WTC11 (cell line): ENCODE data around the gene FHIP1A. TPM values are rescaled to one million over a fixed set of nuclear protein-coding genes. Genes with fewer than 3 reads are reported as not detected.
A peak's percentile ranks its signal among the peaks of the same experiment; 100 is the strongest.

Source experiments
- GABPB1 ChIP-seq: sonication (generic); formaldehyde crosslinking; IDR thresholded peaks from 2 replicates; pipeline ENCODE4 v1.8.1; 2023; ENCODE audit warnings: mild to moderate bottlenecking, missing genetic modification reagents
- JUN ChIP-seq: sonication (generic); formaldehyde crosslinking; IDR thresholded peaks from 2 replicates; pipeline ENCODE4 v1.8.0; 2023; ENCODE audit warnings: mild to moderate bottlenecking, missing genetic modification reagents
- ZNF138 ChIP-seq: sonication (generic); formaldehyde crosslinking; conservative IDR thresholded peaks from 2 replicates; pipeline ENCODE4 v1.8.1; 2022; ENCODE audit warnings: mild to moderate bottlenecking, moderate library complexity, missing genetic modification reagents
- ZNF396 ChIP-seq: fragments of 250-450 bp; sonication (Bioruptor Pico); IDR thresholded peaks from 2 replicates; pipeline ENCODE4 v1.8.0; 2021; ENCODE audit warnings: mild to moderate bottlenecking, moderate library complexity, borderline replicate concordance
- ZNF671 ChIP-seq: fragments of 250-450 bp; sonication (Bioruptor Pico); IDR thresholded peaks from 2 replicates; pipeline ENCODE4 v1.8.0; 2021; ENCODE audit warnings: mild to moderate bottlenecking
- total RNA-seq: library from RNA; stranded (reverse); gene quantifications from 3 replicates; pipeline ENCODE4 v1.2.3, GENCODE V29; 2021
- TF ChIP-seq, protein P1 (sequence below): sonication (generic); formaldehyde crosslinking; IDR thresholded peaks from 2 replicates; pipeline ENCODE4 v1.8.0; 2022; ENCODE audit warnings: missing genetic modification reagents
- TF ChIP-seq, protein P2 (sequence below): sonication (generic); formaldehyde crosslinking; IDR thresholded peaks from 2 replicates; pipeline ENCODE4 v1.8.1; 2023; ENCODE audit warnings: mild to moderate bottlenecking, missing genetic modification reagents, moderate library complexity
- TF ChIP-seq, protein P3 (sequence below): sonication (generic); formaldehyde crosslinking; IDR thresholded peaks from 2 replicates; pipeline ENCODE4 v1.8.0; 2023; ENCODE audit warnings: missing genetic modification reagents, mild to moderate bottlenecking, borderline replicate concordance
- TF ChIP-seq, protein P4 (sequence below): sonication (generic); formaldehyde crosslinking; IDR thresholded peaks from 2 replicates; pipeline ENCODE4 v1.8.0; 2022; ENCODE audit warnings: mild to moderate bottlenecking, missing genetic modification reagents
- TF ChIP-seq, protein P5 (sequence below): sonication (generic); formaldehyde crosslinking; IDR thresholded peaks from 2 replicates; pipeline ENCODE4 v1.8.1; 2023; ENCODE audit warnings: mild to moderate bottlenecking, missing genetic modification reagents
- TF ChIP-seq, protein P6 (sequence below): sonication (generic); formaldehyde crosslinking; IDR thresholded peaks from 2 replicates; pipeline ENCODE4 v1.8.1; 2022; ENCODE audit warnings: low read depth, mild to moderate bottlenecking, moderate library complexity, missing genetic modification reagents, borderline replicate concordance
- TF ChIP-seq, protein P7 (sequence below): fragments of 250-450 bp; sonication (Bioruptor Pico); IDR thresholded peaks from 2 replicates; pipeline ENCODE4 v1.9.0; 2021; ENCODE audit warnings: mild to moderate bottlenecking, borderline replicate concordance
- TF ChIP-seq, protein P8 (sequence below): fragments of 250-450 bp; sonication (Bioruptor Pico); conservative IDR thresholded peaks from 2 replicates; pipeline ENCODE4 v1.9.0; 2021; ENCODE audit warnings: mild to moderate bottlenecking

The FHIP1A gene
- total RNA-seq, 1 experiment from 2014 or later, result 68.6 TPM

DNA sequence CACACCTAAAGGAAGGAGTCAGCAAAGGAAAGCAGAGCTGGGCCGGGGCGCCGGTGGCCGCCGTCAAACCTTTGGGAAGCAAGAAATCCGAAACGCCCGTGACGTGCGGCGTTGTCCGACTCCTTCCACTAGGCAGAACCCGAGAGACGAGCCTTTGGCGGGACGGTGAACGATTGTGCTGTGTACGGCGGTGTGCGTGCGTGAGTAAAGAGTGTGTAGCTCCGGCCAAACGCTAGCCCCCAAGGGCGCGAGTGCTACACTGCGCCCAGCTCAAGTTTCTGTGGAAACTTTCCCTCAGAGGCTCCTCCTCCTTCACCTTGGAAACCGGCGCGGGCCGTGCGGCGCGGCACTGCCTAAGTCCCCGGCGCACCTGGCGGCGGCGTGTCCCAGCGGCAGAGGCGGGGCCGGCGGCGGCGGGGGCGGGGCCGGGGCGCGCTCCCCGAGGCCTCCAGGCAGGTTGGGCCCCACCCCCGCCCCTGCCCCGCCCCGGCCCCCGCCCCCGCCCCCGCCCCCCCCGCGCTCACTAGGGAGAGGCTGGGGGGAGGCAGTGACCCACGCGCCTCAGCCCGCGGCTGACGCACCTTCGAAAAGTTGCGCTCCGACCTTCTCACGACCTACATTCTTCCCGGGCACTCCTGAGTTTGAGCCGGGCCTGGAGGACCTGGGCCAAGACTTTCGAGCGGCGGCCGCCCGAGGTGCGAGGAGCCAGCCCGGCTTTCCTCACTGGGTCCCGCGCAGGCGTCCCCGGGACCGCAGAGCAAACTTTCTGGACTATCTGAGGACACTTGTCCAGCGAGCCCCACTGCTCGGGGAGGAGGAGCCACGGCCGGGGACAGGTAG, at the start of gene FHIP1A (continued):
- TF ChIP-seq, protein P1, sequence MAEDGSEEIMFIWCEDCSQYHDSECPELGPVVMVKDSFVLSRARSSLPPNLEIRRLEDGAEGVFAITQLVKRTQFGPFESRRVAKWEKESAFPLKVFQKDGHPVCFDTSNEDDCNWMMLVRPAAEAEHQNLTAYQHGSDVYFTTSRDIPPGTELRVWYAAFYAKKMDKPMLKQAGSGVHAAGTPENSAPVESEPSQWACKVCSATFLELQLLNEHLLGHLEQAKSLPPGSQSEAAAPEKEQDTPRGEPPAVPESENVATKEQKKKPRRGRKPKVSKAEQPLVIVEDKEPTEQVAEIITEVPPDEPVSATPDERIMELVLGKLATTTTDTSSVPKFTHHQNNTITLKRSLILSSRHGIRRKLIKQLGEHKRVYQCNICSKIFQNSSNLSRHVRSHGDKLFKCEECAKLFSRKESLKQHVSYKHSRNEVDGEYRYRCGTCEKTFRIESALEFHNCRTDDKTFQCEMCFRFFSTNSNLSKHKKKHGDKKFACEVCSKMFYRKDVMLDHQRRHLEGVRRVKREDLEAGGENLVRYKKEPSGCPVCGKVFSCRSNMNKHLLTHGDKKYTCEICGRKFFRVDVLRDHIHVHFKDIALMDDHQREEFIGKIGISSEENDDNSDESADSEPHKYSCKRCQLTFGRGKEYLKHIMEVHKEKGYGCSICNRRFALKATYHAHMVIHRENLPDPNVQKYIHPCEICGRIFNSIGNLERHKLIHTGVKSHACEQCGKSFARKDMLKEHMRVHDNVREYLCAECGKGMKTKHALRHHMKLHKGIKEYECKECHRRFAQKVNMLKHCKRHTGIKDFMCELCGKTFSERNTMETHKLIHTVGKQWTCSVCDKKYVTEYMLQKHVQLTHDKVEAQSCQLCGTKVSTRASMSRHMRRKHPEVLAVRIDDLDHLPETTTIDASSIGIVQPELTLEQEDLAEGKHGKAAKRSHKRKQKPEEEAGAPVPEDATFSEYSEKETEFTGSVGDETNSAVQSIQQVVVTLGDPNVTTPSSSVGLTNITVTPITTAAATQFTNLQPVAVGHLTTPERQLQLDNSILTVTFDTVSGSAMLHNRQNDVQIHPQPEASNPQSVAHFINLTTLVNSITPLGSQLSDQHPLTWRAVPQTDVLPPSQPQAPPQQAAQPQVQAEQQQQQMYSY (CRISPR knock-in tag), result no peak
- TF ChIP-seq, protein P2, sequence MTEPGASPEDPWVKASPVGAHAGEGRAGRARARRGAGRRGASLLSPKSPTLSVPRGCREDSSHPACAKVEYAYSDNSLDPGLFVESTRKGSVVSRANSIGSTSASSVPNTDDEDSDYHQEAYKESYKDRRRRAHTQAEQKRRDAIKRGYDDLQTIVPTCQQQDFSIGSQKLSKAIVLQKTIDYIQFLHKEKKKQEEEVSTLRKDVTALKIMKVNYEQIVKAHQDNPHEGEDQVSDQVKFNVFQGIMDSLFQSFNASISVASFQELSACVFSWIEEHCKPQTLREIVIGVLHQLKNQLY (CRISPR knock-in tag), result no peak
- TF ChIP-seq, protein P3, sequence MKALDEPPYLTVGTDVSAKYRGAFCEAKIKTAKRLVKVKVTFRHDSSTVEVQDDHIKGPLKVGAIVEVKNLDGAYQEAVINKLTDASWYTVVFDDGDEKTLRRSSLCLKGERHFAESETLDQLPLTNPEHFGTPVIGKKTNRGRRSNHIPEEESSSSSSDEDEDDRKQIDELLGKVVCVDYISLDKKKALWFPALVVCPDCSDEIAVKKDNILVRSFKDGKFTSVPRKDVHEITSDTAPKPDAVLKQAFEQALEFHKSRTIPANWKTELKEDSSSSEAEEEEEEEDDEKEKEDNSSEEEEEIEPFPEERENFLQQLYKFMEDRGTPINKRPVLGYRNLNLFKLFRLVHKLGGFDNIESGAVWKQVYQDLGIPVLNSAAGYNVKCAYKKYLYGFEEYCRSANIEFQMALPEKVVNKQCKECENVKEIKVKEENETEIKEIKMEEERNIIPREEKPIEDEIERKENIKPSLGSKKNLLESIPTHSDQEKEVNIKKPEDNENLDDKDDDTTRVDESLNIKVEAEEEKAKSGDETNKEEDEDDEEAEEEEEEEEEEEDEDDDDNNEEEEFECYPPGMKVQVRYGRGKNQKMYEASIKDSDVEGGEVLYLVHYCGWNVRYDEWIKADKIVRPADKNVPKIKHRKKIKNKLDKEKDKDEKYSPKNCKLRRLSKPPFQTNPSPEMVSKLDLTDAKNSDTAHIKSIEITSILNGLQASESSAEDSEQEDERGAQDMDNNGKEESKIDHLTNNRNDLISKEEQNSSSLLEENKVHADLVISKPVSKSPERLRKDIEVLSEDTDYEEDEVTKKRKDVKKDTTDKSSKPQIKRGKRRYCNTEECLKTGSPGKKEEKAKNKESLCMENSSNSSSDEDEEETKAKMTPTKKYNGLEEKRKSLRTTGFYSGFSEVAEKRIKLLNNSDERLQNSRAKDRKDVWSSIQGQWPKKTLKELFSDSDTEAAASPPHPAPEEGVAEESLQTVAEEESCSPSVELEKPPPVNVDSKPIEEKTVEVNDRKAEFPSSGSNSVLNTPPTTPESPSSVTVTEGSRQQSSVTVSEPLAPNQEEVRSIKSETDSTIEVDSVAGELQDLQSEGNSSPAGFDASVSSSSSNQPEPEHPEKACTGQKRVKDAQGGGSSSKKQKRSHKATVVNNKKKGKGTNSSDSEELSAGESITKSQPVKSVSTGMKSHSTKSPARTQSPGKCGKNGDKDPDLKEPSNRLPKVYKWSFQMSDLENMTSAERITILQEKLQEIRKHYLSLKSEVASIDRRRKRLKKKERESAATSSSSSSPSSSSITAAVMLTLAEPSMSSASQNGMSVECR, result 0 out of 2 replicates have a peak, but pooled peaks have one; percentile 19
- peak; percentile 63; the same call in 1 of the 2 replicates for TF ChIP-seq ZNF671
- TF ChIP-seq, protein P4, sequence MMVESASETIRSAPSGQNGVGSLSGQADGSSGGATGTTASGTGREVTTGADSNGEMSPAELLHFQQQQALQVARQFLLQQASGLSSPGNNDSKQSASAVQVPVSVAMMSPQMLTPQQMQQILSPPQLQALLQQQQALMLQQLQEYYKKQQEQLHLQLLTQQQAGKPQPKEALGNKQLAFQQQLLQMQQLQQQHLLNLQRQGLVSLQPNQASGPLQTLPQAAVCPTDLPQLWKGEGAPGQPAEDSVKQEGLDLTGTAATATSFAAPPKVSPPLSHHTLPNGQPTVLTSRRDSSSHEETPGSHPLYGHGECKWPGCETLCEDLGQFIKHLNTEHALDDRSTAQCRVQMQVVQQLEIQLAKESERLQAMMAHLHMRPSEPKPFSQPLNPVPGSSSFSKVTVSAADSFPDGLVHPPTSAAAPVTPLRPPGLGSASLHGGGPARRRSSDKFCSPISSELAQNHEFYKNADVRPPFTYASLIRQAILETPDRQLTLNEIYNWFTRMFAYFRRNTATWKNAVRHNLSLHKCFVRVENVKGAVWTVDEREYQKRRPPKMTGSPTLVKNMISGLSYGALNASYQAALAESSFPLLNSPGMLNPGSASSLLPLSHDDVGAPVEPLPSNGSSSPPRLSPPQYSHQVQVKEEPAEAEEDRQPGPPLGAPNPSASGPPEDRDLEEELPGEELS, result peak; percentile 50; the same call in 1 of the 2 replicates
- TF ChIP-seq ZNF396, result no peak
- TF ChIP-seq, protein P5, sequence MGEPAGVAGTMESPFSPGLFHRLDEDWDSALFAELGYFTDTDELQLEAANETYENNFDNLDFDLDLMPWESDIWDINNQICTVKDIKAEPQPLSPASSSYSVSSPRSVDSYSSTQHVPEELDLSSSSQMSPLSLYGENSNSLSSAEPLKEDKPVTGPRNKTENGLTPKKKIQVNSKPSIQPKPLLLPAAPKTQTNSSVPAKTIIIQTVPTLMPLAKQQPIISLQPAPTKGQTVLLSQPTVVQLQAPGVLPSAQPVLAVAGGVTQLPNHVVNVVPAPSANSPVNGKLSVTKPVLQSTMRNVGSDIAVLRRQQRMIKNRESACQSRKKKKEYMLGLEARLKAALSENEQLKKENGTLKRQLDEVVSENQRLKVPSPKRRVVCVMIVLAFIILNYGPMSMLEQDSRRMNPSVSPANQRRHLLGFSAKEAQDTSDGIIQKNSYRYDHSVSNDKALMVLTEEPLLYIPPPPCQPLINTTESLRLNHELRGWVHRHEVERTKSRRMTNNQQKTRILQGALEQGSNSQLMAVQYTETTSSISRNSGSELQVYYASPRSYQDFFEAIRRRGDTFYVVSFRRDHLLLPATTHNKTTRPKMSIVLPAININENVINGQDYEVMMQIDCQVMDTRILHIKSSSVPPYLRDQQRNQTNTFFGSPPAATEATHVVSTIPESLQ (CRISPR knock-in tag), result no peak
- no peak for TF ChIP-seq GABPB1 (CRISPR knock-in tag)
- TF ChIP-seq, protein P6, sequence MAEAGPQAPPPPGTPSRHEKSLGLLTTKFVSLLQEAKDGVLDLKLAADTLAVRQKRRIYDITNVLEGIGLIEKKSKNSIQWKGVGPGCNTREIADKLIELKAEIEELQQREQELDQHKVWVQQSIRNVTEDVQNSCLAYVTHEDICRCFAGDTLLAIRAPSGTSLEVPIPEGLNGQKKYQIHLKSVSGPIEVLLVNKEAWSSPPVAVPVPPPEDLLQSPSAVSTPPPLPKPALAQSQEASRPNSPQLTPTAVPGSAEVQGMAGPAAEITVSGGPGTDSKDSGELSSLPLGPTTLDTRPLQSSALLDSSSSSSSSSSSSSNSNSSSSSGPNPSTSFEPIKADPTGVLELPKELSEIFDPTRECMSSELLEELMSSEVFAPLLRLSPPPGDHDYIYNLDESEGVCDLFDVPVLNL (CRISPR knock-in tag), result no peak
- TF ChIP-seq, protein P7, sequence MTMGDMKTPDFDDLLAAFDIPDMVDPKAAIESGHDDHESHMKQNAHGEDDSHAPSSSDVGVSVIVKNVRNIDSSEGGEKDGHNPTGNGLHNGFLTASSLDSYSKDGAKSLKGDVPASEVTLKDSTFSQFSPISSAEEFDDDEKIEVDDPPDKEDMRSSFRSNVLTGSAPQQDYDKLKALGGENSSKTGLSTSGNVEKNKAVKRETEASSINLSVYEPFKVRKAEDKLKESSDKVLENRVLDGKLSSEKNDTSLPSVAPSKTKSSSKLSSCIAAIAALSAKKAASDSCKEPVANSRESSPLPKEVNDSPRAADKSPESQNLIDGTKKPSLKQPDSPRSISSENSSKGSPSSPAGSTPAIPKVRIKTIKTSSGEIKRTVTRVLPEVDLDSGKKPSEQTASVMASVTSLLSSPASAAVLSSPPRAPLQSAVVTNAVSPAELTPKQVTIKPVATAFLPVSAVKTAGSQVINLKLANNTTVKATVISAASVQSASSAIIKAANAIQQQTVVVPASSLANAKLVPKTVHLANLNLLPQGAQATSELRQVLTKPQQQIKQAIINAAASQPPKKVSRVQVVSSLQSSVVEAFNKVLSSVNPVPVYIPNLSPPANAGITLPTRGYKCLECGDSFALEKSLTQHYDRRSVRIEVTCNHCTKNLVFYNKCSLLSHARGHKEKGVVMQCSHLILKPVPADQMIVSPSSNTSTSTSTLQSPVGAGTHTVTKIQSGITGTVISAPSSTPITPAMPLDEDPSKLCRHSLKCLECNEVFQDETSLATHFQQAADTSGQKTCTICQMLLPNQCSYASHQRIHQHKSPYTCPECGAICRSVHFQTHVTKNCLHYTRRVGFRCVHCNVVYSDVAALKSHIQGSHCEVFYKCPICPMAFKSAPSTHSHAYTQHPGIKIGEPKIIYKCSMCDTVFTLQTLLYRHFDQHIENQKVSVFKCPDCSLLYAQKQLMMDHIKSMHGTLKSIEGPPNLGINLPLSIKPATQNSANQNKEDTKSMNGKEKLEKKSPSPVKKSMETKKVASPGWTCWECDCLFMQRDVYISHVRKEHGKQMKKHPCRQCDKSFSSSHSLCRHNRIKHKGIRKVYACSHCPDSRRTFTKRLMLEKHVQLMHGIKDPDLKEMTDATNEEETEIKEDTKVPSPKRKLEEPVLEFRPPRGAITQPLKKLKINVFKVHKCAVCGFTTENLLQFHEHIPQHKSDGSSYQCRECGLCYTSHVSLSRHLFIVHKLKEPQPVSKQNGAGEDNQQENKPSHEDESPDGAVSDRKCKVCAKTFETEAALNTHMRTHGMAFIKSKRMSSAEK (CRISPR knock-in tag), result no peak
- TF ChIP-seq, protein P8, sequence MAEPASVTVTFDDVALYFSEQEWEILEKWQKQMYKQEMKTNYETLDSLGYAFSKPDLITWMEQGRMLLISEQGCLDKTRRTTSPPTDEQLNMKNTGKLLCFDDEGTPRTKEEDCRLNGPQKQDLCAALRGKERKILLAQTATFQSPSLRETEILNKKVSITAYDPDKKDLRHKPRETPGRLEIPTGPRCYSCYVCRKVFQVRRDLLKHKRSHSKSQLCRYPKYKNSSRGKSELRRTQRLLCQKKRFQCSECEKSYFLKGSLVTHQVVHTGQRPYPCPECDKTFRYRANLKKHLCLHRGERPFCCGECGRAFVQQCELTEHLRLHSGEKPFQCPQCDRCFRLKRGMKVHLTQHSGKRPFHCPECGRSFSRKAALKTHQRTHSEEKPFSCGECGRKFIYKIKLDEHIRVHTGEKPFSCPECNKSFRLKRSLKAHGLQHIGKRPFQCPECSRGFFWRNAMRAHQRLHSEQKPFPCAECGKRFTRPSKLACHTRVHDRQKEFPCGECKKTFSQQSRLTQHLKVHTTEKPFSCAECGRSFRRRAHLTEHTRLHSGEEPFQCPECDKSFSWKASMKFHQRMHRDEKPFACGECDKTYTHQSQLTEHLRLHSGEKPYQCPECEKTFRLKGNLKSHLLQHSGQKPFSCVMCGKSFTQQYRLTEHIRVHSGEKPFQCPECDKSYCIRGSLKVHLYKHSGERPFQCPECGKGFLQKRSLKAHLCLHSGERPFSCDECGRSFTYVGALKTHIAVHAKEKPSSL, result no peak
- TF ChIP-seq JUN (CRISPR knock-in tag), result no peak
- no peak for TF ChIP-seq ZNF138
